ENCODE measurements around the gene FGGY. TPM values are rescaled to one million over a fixed set of nuclear protein-coding genes. Genes with fewer than 3 reads are reported as not detected.
"Not testable (repeated sequence)": the region's sequence is repeated elsewhere in the genome, so short reads cannot be mapped to it uniquely, and the experiment has no call there.

The FGGY gene
- total RNA-seq, 4 donors from 2014 or later, result 23.3 to 26.4 (median 25.3) TPM

GRCh38 chr1:59604191-59604590 lies 307.3 kb downstream of the FGGY start:
- no peaks in the 10 kb centered on the region for H3K27me3 ChIP-seq
- no peaks in the 10 kb centered on the region for H3K9me3 ChIP-seq
- H3K27ac ChIP-seq (replicated peaks in 1 of 4), result no peak overlapping the region
- H3K4me3 ChIP-seq, result no peak overlapping the region
- H3K36me3 ChIP-seq, result peaks cover 0 to 11% (median 3%) of the 10 kb centered on the region in 4 donors
- no peak for DNase-seq (ENCODE audit: extremely low spot score)
- H3K4me1 ChIP-seq, result peaks cover 5 to 38% (median 20%) of the 10 kb centered on the region in 4 donors
- intact Hi-C loops (cut with DNase I), result loop anchor here (5.0 kb wide), 1 partner anchor 212 kb away; no protein-coding TSS in a partner anchor
- TF ChIP-seq POLR2AphosphoS5 (IDR thresholded peaks at IDR 0.05), result no peak
- TF ChIP-seq POLR2A (IDR thresholded peaks at IDR 0.05; ENCODE audit: low read depth), result no peak
- no peak for TF ChIP-seq EP300 (IDR thresholded peaks at IDR 0.05)
- TF ChIP-seq, protein P1, sequence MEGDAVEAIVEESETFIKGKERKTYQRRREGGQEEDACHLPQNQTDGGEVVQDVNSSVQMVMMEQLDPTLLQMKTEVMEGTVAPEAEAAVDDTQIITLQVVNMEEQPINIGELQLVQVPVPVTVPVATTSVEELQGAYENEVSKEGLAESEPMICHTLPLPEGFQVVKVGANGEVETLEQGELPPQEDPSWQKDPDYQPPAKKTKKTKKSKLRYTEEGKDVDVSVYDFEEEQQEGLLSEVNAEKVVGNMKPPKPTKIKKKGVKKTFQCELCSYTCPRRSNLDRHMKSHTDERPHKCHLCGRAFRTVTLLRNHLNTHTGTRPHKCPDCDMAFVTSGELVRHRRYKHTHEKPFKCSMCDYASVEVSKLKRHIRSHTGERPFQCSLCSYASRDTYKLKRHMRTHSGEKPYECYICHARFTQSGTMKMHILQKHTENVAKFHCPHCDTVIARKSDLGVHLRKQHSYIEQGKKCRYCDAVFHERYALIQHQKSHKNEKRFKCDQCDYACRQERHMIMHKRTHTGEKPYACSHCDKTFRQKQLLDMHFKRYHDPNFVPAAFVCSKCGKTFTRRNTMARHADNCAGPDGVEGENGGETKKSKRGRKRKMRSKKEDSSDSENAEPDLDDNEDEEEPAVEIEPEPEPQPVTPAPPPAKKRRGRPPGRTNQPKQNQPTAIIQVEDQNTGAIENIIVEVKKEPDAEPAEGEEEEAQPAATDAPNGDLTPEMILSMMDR (IDR thresholded peaks at IDR 0.05), result no peak

- intact Hi-C loops (cut with DNase I), result no loop called here
- Histone ChIP-seq H3K4me1 (peaks cover 5 to 38% (median 20%) of the 10 kb centered on the region in 4 donors), H3K36me3 (peaks cover 0 to 11% (median 3%) of the 10 kb centered on the region in 4 donors), H3K4me3 (no peak overlapping the region), H3K27me3 (no peaks in the 10 kb centered on the region), H3K27ac (replicated peaks in 1 of 4) (no peak overlapping the region), H3K9me3 (no peaks in the 10 kb centered on the region)
- no peak for DNase-seq (ENCODE audit: extremely low spot score)
- no peak for TF ChIP-seq POLR2A (IDR thresholded peaks at IDR 0.05; ENCODE audit: low read depth)
- TF ChIP-seq POLR2AphosphoS5 (IDR thresholded peaks at IDR 0.05), result no peak
- TF ChIP-seq, protein P1 (IDR thresholded peaks at IDR 0.05), result no peak
- TF ChIP-seq EP300 (IDR thresholded peaks at IDR 0.05), result no peak
- 83% methylated on average over 3 of the region's 3 CpGs for WGBS
Observed at GRCh38 chr1:59605184-59605583, 308.3 kb downstream of the FGGY start.

GRCh38 chr1:59605761-59606160 lies 308.9 kb downstream of the FGGY start:
- Histone ChIP-seq H3K9me3 (peaks cover 0 to 4% (median 0%) of the 10 kb centered on the region in 4 donors), H3K27ac (replicated peaks in 1 of 4) (no peak overlapping the region), H3K4me3 (no peak overlapping the region), H3K4me1 (peaks cover 5 to 32% (median 20%) of the 10 kb centered on the region in 4 donors), H3K36me3 (peaks cover 0 to 11% (median 7%) of the 10 kb centered on the region in 4 donors), H3K27me3 (no peaks in the 10 kb centered on the region)
- WGBS, result 3% methylated on average over 1 of the region's 1 CpG
- no peak for DNase-seq (ENCODE audit: extremely low spot score)
- intact Hi-C loops (cut with DNase I), result no loop called here
- TF ChIP-seq, protein P1 (IDR thresholded peaks at IDR 0.05), result no peak
- TF ChIP-seq POLR2A (IDR thresholded peaks at IDR 0.05; ENCODE audit: low read depth) (no peak), POLR2AphosphoS5 (IDR thresholded peaks at IDR 0.05) (no peak), EP300 (IDR thresholded peaks at IDR 0.05) (no peak)

GRCh38 chr1:59609245-59609644 lies 312.4 kb downstream of the FGGY start:
- Histone ChIP-seq H3K36me3 (peaks cover 0 to 11% (median 7%) of the 10 kb centered on the region in 4 donors), H3K4me3 (no peak overlapping the region), H3K27ac (replicated peaks in 1 of 4) (no peak overlapping the region), H3K27me3 (no peaks in the 10 kb centered on the region), H3K4me1 (peaks cover 0 to 21% (median 16%) of the 10 kb centered on the region in 4 donors), H3K9me3 (peaks cover 0 to 5% (median 0%) of the 10 kb centered on the region in 4 donors)
- TF ChIP-seq POLR2A (IDR thresholded peaks at IDR 0.05; ENCODE audit: low read depth) (no peak), EP300 (IDR thresholded peaks at IDR 0.05) (no peak), POLR2AphosphoS5 (IDR thresholded peaks at IDR 0.05) (no peak)
- TF ChIP-seq, protein P1 (IDR thresholded peaks at IDR 0.05), result no peak
- WGBS, result 89% methylated on average over 1 of the region's 1 CpG
- DNase-seq (ENCODE audit: extremely low spot score), result no peak
- intact Hi-C loops (cut with DNase I), result no loop called here

- H3K9me3 ChIP-seq; H3K4me3 ChIP-seq; DNase-seq (ENCODE audit: extremely low spot score); H3K4me1 ChIP-seq; H3K27me3 ChIP-seq; intact Hi-C loops (cut with DNase I); H3K27ac ChIP-seq (replicated peaks in 1 of 4): not testable (repeated sequence)
- 95% methylated on average over 9 of the region's 13 CpGs for WGBS
- peaks cover 0 to 11% (median 7%) of the 10 kb centered on the region in 4 donors for H3K36me3 ChIP-seq
Observed at GRCh38 chr1:59610499-59610898, 313.6 kb downstream of the FGGY start.

Data from esophagus muscularis mucosa (tissue), 4 donors.